Ovary (tissue), 3 donors: ENCODE measurements around the gene OVCA2.

ENCODE experiments used
- CTCF ChIP-seq, 3 donors: fragments of 450-650 bp in 2 of 3; fragments of 200-600 bp in 1 of 3; IDR thresholded peaks; one replicate each; pipeline versions ENCODE4 v1.5.1 to v1.8.0; 2016 to 2022; ENCODE audit warnings: antibody characterized with exemption in 3 of 3, mild to moderate bottlenecking in 1 of 3
- POLR2A ChIP-seq: fragments of 450-650 bp; IDR thresholded peaks from one replicate; pipeline ENCODE4 v1.6.1; 2017; ENCODE audit warnings: antibody characterized with exemption, mild to moderate bottlenecking, moderate library complexity
- donor health status: DM: no; HTN: no; CAD: no.

DNA sequence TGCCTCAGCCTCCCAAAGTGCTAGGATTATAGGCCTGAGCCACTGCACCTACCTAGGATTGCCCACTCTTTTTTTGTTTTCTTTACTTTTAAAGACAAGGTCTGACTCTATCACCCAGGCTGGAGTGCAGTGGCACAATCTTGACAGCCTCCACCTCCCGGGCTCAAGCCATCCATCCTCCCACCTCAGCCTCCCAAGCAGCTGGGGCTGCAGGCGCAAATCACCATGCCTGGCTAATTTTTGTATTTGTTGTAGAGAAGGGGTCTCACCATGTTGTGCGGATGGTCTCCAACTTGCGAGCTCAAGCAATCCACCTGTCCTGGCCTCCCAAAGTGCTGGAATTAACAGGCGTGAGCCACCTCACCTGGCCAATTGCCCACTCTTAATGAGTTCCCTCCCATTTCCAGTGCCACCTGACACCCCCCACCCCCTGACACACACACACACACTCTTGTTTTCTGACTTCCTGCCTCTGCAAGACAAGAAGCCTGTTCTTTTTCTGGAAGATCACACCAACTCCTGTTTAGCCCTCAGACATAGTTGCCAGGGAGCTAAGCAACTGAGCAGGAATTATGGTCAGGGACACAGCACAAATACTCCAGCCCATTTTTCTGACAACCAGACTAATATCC lies 2.6 kb downstream of the OVCA2 start:
- no peak for TF ChIP-seq CTCF (IDR thresholded peaks at IDR 0.05)
- TF ChIP-seq POLR2A = no peak
